A673 (cell line): Measurements from ENCODE around the gene SLC17A7.

Source experiments
- EZH2 ChIP-seq: fragments of 200-600 bp; sonication (generic); IDR thresholded peaks from 2 replicates; pipeline ENCODE4 v1.6.1; 2017; ENCODE audit warnings: borderline replicate concordance, low read depth, mild to moderate bottlenecking, mixed read lengths, antibody characterized with exemption, low read length; ENCODE audit not compliant: poor library complexity, severe bottlenecking
- TF ChIP-seq, protein P1 (sequence below): fragments of 300-800, 200-600 bp; sonication (generic); conservative IDR thresholded peaks from 2 replicates; pipeline ENCODE4 v1.5.1; 2017; ENCODE audit warnings: low read depth, mild to moderate bottlenecking, antibody characterized with exemption, low read length, moderate library complexity, mixed read lengths

DNA sequence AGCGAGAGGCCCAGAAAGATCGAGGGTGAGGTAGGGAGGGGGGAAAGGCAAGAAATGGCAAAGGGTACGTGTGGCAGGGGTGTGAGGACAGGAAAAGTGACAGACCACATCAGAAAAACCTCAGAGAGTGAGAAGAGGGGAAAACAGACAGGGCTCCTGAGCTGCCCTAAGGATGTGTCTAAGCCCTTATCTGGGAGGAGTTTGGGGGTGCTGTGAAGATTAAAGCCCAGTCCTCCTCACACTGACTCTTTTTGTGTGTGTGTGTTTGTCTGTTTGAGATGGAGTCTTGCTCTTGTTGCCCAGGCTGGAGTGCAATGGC, 17.4 kb downstream of the SLC17A7 start:
- TF ChIP-seq, protein P1, sequence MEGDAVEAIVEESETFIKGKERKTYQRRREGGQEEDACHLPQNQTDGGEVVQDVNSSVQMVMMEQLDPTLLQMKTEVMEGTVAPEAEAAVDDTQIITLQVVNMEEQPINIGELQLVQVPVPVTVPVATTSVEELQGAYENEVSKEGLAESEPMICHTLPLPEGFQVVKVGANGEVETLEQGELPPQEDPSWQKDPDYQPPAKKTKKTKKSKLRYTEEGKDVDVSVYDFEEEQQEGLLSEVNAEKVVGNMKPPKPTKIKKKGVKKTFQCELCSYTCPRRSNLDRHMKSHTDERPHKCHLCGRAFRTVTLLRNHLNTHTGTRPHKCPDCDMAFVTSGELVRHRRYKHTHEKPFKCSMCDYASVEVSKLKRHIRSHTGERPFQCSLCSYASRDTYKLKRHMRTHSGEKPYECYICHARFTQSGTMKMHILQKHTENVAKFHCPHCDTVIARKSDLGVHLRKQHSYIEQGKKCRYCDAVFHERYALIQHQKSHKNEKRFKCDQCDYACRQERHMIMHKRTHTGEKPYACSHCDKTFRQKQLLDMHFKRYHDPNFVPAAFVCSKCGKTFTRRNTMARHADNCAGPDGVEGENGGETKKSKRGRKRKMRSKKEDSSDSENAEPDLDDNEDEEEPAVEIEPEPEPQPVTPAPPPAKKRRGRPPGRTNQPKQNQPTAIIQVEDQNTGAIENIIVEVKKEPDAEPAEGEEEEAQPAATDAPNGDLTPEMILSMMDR = no peak
- no peak for TF ChIP-seq EZH2
